Esophagus squamous epithelium (tissue), 4 donors: ENCODE data around the gene TMOD4.

Experiments
- CTCF ChIP-seq, 6 experiments: fragments of 450-650 bp in 4 of 6; fragments of 200-600 bp in 2 of 6; sonication (generic) in 2 of 6; IDR thresholded peaks; one replicate each; pipeline ENCODE4 v1.5.1; 2016 to 2019; ENCODE audit warnings: antibody characterized with exemption in 6 of 6, mild to moderate bottlenecking in 4 of 6, moderate library complexity in 4 of 6
- POLR2A ChIP-seq, 4 donors: fragments of 450-650 bp; IDR thresholded peaks; one replicate each; pipeline ENCODE4 v1.6.1; 2017; ENCODE audit warnings: antibody characterized with exemption in 4 of 4, mild to moderate bottlenecking in 4 of 4, moderate library complexity in 3 of 4

DNA sequence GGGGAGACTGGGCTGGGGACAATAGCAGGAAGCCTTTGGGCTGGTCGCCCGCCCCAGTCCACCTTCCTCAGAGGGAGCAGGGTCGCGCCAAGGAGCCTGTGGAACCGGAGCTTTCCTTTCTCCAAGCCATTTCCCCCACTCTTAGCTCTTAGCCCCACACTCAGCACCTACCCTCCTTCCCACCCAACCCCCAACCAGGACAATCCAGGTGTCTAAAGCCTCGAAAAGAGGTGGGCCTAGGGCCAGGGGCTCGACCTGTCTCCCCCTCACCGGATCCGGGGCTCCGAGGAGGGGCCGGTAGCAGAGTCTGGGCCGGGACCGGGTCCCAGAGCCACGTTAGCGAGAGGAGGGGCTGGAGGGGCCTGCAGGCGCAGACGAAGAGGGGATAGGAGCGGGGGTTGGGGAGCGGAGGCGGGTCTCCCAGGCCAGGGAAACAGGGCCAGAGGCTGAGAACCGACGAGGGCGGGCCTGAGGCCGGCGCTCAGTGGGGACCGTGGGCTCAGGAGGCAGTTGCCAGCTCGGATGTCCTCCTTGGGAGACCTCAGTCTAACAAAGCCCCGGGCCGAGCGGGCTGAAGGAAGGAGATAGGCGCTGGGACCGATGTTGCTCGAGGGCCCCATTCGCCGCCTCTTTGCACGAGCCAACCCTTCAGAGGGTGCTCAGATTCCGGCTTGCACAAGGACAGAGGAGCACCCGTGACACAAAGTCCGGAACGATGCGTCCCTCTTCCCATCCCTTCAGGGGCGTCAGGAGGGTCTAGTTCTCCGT is 30.3 kb downstream of the TMOD4 start:
- no peak for TF ChIP-seq CTCF (IDR thresholded peaks at IDR 0.05)
- no peak for TF ChIP-seq POLR2A (IDR thresholded peaks at IDR 0.05)
